ENCODE data around the gene LTBP1. TPM values are rescaled to one million over a fixed set of nuclear protein-coding genes. Genes with fewer than 3 reads are reported as not detected.
"Not testable (repeated sequence)": the region's sequence is repeated elsewhere in the genome, so short reads cannot be mapped to it uniquely, and the experiment has no call there.

The LTBP1 gene
- polyA plus RNA-seq, 12 donors, result 53.9 to 102 (median 63.6) TPM; not detected in 1

GRCh38 chr2:33425161-33425560 is 478.4 kb downstream of the LTBP1 start:
- no peak for DNase-seq

- no peak for DNase-seq
These were observed 478.9 kb downstream of the LTBP1 start for GRCh38 chr2:33425586-33426031.

GRCh38 chr2:33426666-33427231 is 480.0 kb downstream of the LTBP1 start:
- DNase-seq, result no peak

GRCh38 chr2:33430077-33430476 is 483.3 kb downstream of the LTBP1 start:
- DNase-seq, result no peak

- DNase-seq, result no peak
These were observed 484.1 kb downstream of the LTBP1 start for GRCh38 chr2:33430856-33431255.

- no peak for DNase-seq
These were observed 486.1 kb downstream of the LTBP1 start for GRCh38 chr2:33432871-33433270.

GRCh38 chr2:33433279-33434235 is 486.8 kb downstream of the LTBP1 start:
- peak; percentile 20 for DNase-seq

- no peak for DNase-seq
These were observed 488.8 kb downstream of the LTBP1 start for GRCh38 chr2:33435518-33435917.

- DNase-seq, result no peak
These were observed 489.3 kb downstream of the LTBP1 start for GRCh38 chr2:33436083-33436482.

GRCh38 chr2:33437297-33437696 is 490.5 kb downstream of the LTBP1 start:
- DNase-seq, result no peak

GRCh38 chr2:33437815-33438214 is 491.1 kb downstream of the LTBP1 start:
- no peak for DNase-seq

GRCh38 chr2:33441235-33441810 is 494.6 kb downstream of the LTBP1 start:
- DNase-seq, result peak; percentile 56

- not testable (repeated sequence) for DNase-seq
These were observed 495.3 kb downstream of the LTBP1 start for GRCh38 chr2:33442052-33442451.

GRCh38 chr2:33442528-33443079 is 495.9 kb downstream of the LTBP1 start:
- peak; percentile 55 for DNase-seq

- DNase-seq, result no peak
These were observed 496.6 kb downstream of the LTBP1 start for GRCh38 chr2:33443274-33443829.

GRCh38 chr2:33444967-33445366 is 498.2 kb downstream of the LTBP1 start:
- no peak for DNase-seq

GRCh38 chr2:33448220-33448899 is 501.6 kb downstream of the LTBP1 start:
- DNase-seq, result no peak
